Pancreas (tissue), 10 donors: Measurements from ENCODE around the gene TPH2. TPM values are rescaled to one million over a fixed set of nuclear protein-coding genes. Genes with fewer than 3 reads are reported as not detected.

ENCODE experiments used
- ATAC-seq, 4 donors: fragments of 200-7000 bp; cut with Tn5 transposase; one replicate each; pipeline versions ENCODE4 v1.8.0 to v1.9.1; 2020; ENCODE audit warnings: mild to moderate bottlenecking in 4 of 4, moderate library complexity in 4 of 4
- DNase-seq, 6 donors: peaks; one replicate each; pipeline ENCODE4 v3.0.0-alpha.2; 2020
- FAIRE-seq: peaks from 2 replicates; lab custom pipeline; 2012; peaks lifted over from hg19 to GRCh38; lab: Jason Lieb, UNC
- H3K27ac ChIP-seq, 4 donors: fragments of 200-600 bp; sonication (generic); 1 replicate in 3 of 4; 2 replicates in 1 of 4; pipeline versions ENCODE4 v1.5.0 to v1.8.0; 2020
- H3K27me3 ChIP-seq, 4 donors: fragments of 200-600 bp; one replicate each; pipeline ENCODE4 v1.8.0; 2021
- H3K36me3 ChIP-seq, 3 donors: fragments of 200-600 bp; sonication (generic) in 1 of 3; one replicate each; pipeline versions ENCODE4 v1.5.0 to v1.8.0; 2020 to 2021
- H3K4me1 ChIP-seq, 3 donors: fragments of 200-600 bp; one replicate each; pipeline ENCODE4 v1.8.0; 2021
- H3K4me3 ChIP-seq, 4 donors: fragments of 200-600 bp; sonication (generic) in 2 of 4; one replicate each; pipeline versions ENCODE4 v1.5.0 to v1.8.0; 2020 to 2021
- H3K9me3 ChIP-seq, 4 donors: fragments of 200-600 bp; one replicate each; pipeline ENCODE4 v1.8.0; 2021
- CTCF ChIP-seq, 4 donors: fragments of 200-600 bp; sonication (generic) in 3 of 4; IDR thresholded peaks; one replicate each; pipeline versions ENCODE4 v1.5.0 to v1.8.0; 2021; ENCODE audit warnings: antibody characterized with exemption in 4 of 4
- WGBS, 2 donors: extraction: QIAGEN DNeasy Blood & Tissue Kit; methylation state at CpG; one replicate each; pipeline ENCODE4 v1.1.7; 2013; 5-methylcytosine and 5-hydroxymethylcytosine counted together
- intact Hi-C, 3 donors: fragments of 100-400 bp; cut with DNase I; formaldehyde crosslinking; loops; one replicate each; pipeline versions ENCODE4 v1.11.1 to v1.14.2; 2022
- polyA plus RNA-seq, 2 donors: library from polyadenylated mRNA; stranded (reverse); fragments of 200-250 nt; gene quantifications; one replicate each; pipeline ENCODE4 v1.2.3, GENCODE V29; 2013
- total RNA-seq, 6 donors: library from RNA; stranded (reverse); fragmentation: NEBNext Ultra II Directional in 4 of 6; extraction: Animal tissue kit (Norgen Biotek cat#: 25700) in 4 of 6; gene quantifications; one replicate each; pipeline versions ENCODE4 v1.2.1 to v1.2.4, GENCODE V29; 2021 to 2023
- donor health status: healthy with polysubstance abuse.
- donor health status: DM: no; HTN: no; CAD: no; lungs with moderate emphysema.
- donor health status: DM: no; HTN: no; CAD: no.
- donor health status: control.
- donor health status: control.
- donor health status: Bipolar disorder and iron deficiency.
- donor health status: DM: yes; HTN: yes; CAD: no.
- donor health status: DM: no; HTN: no; CAD: no.
- donor health status: DM: no; HTN: no; CAD: no.
- donor health status: DM: yes; HTN: yes; CAD: no.

The TPH2 gene
- total and polyA plus RNA-seq, 8 donors = not detected

GRCh38 chr12:71900091-71900490 is 38.6 kb upstream of the TPH2 start:
- intact Hi-C loops = no loop called here
- H3K4me3 ChIP-seq = no peak overlapping the region
- TF ChIP-seq CTCF (IDR thresholded peaks at IDR 0.05) = no peak
- DNase-seq (no peak), ATAC-seq (no peak), FAIRE-seq (no peak)
- H3K27ac ChIP-seq = no peak overlapping the region
- no peaks in the 10 kb centered on the region for H3K27me3 ChIP-seq
- 90 to 96% methylated on average over 2 of the region's 2 CpGs for WGBS, 2 donors
- no peaks in the 10 kb centered on the region for H3K9me3 ChIP-seq
- H3K36me3 ChIP-seq = peaks cover 0 to 16% (median 10%) of the 10 kb centered on the region in 3 donors
- H3K4me1 ChIP-seq = no peaks in the 10 kb centered on the region

- peaks cover 0 to 24% (median 15%) of the 10 kb centered on the region in 3 donors for H3K36me3 ChIP-seq
- no peak overlapping the region for H3K4me3 ChIP-seq
- no peaks in the 10 kb centered on the region for H3K27me3 ChIP-seq
- no peaks in the 10 kb centered on the region for H3K9me3 ChIP-seq
- intact Hi-C loops = no loop called here
- no peak for DNase-seq
- H3K4me1 ChIP-seq = no peaks in the 10 kb centered on the region
- no peak for TF ChIP-seq CTCF (IDR thresholded peaks at IDR 0.05)
- 67 to 69% methylated on average over 1 of the region's 1 CpG for WGBS, 2 donors
- ATAC-seq = no peak
- no peak for FAIRE-seq
- H3K27ac ChIP-seq = no peak overlapping the region
These were observed 34.0 kb upstream of the TPH2 start for GRCh38 chr12:71904629-71905028.

- DNase-seq = no peak
- Histone ChIP-seq H3K4me1 (no peaks in the 10 kb centered on the region), H3K36me3 (no peaks in the 10 kb centered on the region), H3K4me3 (no peak overlapping the region), H3K9me3 (no peaks in the 10 kb centered on the region), H3K27me3 (peaks cover 0 to 17% (median 2%) of the 10 kb centered on the region in 4 donors), H3K27ac (no peak overlapping the region)
- no peak for ATAC-seq
- no peak for TF ChIP-seq CTCF (IDR thresholded peaks at IDR 0.05)
- no peak for FAIRE-seq
- intact Hi-C loops = no loop called here
- 45 to 53% methylated on average over 4 of the region's 4 CpGs for WGBS, 2 donors
These were observed 3.1 kb upstream of the TPH2 start for GRCh38 chr12:71935594-71935993.

GRCh38 chr12:71940068-71940467 is 1.4 kb downstream of the TPH2 start:
- no peak for DNase-seq
- Histone ChIP-seq H3K4me3 (no peak overlapping the region), H3K27ac (no peak overlapping the region), H3K27me3 (peaks cover 0 to 18% (median 5%) of the 10 kb centered on the region in 4 donors), H3K4me1 (no peaks in the 10 kb centered on the region), H3K9me3 (no peaks in the 10 kb centered on the region), H3K36me3 (no peaks in the 10 kb centered on the region)
- no peak for TF ChIP-seq CTCF (IDR thresholded peaks at IDR 0.05)
- ATAC-seq = no peak
- no peak for FAIRE-seq
- intact Hi-C loops = no loop called here

GRCh38 chr12:71941174-71941573 is 2.5 kb downstream of the TPH2 start:
- WGBS, 2 donors = 60 to 70% methylated on average over 6 of the region's 6 CpGs
- H3K4me1 ChIP-seq = no peaks in the 10 kb centered on the region
- no peaks in the 10 kb centered on the region for H3K36me3 ChIP-seq
- peaks cover 0 to 26% (median 5%) of the 10 kb centered on the region in 4 donors for H3K27me3 ChIP-seq
- no peak overlapping the region for H3K27ac ChIP-seq
- no peak for DNase-seq
- H3K4me3 ChIP-seq = no peak overlapping the region
- H3K9me3 ChIP-seq = no peaks in the 10 kb centered on the region
- FAIRE-seq = no peak
- ATAC-seq = no peak
- TF ChIP-seq CTCF (IDR thresholded peaks at IDR 0.05) = no peak
- intact Hi-C loops = no loop called here
